HG03066 (cell line): Measurements from ENCODE around the gene CD53.

Experiments
- ATAC-seq: cut with Tn5 transposase; IDR thresholded peaks from one replicate; pipeline ENCODE4 v1.9.1; 2021; ENCODE audit warnings: low read depth; ENCODE audit not compliant: unreplicated experiment

Gene CD53

DNA sequence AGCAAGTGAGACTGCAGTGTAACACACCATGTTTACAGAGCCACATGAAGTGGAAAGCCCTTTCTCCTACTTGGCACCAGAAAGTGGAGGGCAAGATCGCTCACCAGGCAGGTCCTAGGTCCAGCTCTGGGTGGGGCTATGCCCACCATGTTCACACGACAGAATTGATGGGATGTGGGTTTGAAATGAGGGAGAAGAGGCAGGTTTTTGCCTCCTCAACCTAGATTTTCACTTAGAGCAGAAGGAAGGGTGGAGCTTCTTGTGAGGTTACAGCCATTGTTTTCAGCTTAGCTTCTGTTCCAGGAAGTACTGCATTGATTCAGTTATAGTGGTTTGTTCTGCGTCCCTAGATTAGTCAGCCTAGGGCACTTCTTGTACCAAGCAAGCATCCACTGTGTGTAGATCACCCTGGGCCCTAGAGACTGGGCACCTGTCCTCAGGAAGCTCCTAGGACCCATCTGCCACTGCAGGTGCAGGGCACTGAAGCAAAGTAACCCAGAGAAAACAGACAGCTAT lies 2.3 kb downstream of the CD53 start:
- no peak for ATAC-seq

DNA sequence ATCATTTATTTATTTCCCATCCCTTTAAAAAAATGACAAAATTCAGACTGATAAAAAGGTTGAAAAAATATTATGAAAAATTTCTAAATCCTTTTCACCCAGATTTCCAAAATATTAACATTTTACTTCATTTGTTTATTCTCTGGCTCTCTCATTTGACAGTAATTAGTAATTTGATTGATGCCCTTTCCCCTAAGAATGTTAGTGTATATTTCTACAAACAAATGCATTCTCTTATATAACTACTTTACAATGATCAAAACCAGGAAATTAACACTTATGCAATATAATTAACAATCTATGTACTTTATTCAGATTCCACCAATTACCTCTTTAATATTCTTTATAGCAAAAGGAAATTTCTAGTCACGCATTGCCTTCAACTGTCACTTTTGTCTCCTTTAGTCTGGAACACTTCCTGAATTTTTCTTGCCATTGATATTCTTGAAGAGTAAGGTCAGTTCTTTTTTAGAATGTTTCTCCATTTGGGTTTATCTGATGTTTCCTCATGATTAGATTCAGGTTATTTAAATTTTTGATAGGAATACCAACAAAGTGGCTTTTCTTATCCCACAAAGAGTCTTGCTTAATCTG lies 3.9 kb downstream of the CD53 start:
- ATAC-seq = no peak

GRCh38 chr1:110877364-110877763 lies 4.4 kb downstream of the CD53 start:
- no peak for ATAC-seq

GRCh38 chr1:110877776-110878175 lies 4.8 kb downstream of the CD53 start:
- no peak for ATAC-seq

DNA sequence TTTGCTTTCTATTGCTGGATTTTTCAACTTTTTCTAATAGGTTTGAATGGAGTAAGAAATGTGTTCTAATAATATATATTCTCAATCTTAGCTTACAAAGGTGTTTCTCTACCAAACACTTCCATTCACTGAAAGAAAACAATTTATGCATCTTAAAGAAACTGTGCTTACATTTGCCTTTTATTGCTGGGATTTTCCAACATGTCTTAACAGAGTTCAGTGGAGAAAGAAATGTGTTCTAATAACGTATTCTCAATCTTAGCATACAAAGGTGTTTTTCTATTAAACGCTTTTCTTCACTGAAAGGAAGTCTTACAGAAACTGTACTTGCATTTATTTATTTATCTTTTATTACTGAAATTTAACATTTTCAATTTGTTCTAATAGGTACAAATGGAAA lies 5.6 kb downstream of the CD53 start:
- no peak for ATAC-seq

GRCh38 chr1:110878993-110879392 lies 6.0 kb downstream of the CD53 start:
- ATAC-seq = no peak

DNA sequence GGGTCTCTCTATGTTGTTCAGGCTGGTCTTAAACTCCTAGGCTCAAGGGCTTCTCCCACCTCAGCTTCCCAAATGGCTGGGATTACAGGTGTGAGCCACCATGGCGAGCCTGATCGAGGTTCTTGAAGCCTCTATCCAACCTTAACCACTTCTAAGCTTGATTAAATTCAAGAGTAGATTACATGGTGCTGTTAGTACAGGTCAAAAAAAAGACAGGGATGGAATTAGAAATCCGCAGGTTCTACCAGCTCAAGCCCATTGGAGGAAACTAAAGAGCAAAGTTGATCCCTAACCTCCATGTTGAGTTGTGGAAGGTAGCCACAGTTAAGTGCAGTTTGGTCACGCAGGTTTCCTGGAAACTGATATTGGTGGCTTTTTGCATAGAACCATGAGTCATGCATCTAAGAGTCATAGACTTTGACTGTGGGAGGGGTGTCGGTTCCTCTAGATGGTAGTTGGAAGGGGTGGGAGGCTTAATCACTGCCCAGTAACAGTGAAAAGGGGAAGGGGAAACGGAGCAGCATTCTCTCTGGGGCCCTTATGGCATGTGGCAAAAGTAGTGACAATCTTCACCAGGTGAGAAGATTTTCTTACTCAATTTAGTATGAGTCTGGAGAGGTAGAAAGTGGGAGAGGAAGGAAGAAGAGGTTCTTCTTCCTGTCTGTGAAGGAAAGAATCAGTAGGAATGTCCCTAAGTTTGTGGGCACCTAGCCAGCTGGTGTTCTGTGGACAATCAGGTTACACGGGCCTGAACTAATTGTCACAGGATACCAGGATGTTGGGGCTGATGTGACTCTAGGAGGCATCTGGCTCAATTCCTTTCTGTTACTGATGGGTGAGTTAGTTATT lies 7.0 kb downstream of the CD53 start:
- peak; percentile 61 for ATAC-seq

DNA sequence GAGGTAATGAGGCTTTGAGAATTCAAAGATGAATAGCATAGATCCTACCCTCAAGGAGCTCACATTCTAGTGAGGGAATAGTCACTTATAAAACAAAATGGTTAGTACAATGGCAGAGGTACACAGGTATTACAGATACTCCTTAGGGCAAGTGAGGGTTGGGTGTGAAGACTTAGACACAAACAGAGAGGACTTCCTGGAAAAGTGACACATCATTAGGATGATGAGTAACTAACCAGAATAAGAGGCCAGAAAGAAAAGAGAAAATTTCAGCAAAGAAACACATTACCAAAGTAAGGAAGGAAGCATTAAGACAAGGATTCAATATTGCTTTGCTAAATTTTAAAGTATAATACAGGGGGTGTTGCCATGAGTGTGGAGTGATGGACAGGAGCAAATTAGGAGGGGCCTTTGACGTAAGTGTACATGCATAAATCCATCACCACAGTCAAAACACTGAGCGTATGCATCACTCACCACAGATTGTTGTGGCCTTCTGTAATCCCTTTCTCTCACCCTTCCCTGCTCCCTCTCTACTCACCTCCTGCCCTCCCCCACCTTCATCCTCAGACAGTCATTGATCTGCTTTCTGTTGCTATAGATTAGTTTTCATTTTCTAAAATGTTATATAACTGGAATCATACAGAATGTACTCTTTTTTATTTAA lies 7.9 kb downstream of the CD53 start:
- no peak for ATAC-seq

- no peak for ATAC-seq
Measured at GRCh38 chr1:110888049-110888448, 15.1 kb downstream of the CD53 start.

- ATAC-seq = no peak
Measured at GRCh38 chr1:110888641-110889040, 15.7 kb downstream of the CD53 start.

GRCh38 chr1:110890474-110891196 lies 17.7 kb downstream of the CD53 start:
- ATAC-seq = no peak

- ATAC-seq = no peak
Measured at GRCh38 chr1:110893908-110894490, 21.1 kb downstream of the CD53 start.

DNA sequence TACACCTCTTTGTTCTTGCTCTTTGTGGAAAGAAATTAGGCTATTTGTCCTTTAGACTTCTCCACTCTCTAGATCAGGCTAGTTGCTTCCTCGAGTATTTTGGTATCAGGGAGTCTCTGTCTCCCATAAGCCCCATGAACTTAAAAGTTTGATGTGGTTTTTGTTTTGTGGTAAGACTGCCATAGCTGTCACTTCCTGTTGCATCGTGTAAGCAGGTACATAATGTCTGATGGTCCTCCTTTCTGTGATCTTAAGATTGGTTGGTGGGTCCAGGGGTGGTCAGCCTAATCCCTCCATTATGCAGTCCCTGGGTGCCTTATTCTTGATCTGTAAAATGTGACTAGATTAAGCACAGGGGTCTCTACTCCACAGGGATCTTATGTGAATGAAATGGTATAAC lies 23.1 kb downstream of the CD53 start:
- no peak for ATAC-seq

GRCh38 chr1:110897681-110898080 lies 24.7 kb downstream of the CD53 start:
- no peak for ATAC-seq

DNA sequence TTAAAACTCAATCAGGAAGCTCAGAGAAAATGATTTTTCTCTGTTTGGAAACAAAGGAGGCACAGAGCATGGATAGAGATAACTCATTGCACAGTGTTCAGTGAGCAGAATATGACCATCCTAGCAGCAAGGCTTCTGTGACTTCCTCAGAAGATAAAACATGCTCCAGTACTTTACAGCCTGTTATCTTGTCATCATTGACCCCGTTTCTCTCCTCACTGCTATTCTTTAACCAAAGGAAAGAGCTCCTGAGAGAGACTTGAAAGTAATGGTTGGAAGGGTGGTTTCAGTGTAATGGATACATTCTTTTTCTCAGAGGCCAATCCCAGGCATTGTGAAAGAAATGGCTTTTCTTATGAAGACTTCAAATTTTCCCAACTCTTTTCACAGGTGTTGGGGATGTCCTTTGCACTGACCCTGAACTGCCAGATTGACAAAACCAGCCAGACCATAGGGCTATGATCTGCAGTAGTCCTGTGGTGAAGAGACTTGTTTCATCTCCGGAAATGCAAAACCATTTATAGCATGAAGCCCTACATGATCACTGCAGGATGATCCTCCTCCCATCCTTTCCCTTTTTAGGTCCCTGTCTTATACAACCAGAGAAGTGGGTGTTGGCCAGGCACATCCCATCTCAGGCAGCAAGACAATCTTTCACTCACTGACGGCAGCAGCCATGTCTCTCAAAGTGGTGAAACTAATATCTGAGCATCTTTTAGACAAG lies 25.9 kb downstream of the CD53 start:
- no peak for ATAC-seq

GRCh38 chr1:110899458-110899843 lies 26.5 kb downstream of the CD53 start:
- no peak for ATAC-seq

DNA sequence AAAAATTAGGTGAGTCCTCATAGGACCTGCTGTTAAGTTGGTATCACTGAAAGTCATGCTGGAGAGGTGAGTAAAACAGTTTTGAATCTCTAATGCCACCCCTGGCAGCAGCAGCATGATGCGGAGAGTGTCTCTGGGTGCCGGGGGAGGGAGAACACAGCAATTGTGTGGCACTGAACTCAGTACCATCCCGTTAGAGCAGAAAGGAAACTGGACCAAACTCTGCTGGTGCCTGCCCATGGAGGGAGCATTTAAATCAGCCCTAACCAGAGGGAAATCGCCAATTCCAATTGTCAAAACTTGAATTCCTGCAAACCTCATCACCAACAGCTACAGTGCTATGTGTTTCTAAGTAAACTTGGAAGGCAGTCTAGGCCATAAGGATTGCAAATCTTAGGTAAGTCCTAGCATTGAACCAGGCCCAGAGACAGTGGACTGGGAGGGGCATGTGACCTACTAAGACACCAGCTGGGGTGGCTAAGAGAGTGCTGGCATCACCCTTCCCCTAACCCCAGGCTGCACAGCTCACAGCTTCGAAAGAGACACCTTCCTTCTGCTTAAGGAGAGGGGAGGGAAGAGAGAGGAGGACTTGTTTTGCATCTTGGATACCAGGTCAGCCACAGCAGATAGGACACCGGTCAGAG lies 30.0 kb downstream of the CD53 start:
- no peak for ATAC-seq

DNA sequence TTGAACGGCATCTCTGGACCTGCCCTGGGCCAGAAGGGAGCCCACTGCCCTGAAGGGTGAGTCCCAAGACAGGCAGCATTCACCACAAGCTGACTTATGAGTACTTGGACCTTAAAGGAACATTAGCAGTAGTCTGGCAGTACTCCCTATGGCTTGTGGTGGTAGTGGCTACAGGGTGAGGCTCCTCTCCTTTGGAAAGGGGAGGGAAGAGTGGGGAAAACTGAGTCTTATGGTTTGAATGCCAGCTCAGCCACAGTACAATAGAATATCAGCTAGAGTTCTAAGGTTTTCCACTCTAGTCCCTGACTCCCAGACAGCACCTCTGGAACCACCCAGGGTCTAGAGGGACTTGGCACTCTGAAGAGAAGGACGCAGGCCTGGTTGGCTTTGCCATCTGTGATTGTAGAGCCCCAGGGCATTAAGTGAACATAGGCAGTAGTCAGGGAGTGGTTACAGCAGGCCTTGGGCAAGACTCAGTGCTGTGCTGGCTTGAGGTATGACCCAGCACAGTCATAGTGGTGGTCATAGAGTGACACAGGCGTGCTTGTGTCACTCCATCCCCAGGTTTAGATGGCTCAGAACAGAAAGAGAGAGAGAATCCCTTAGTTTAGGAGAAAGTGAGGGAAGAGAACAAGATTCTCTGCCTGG lies 31.0 kb downstream of the CD53 start:
- no peak for ATAC-seq

DNA sequence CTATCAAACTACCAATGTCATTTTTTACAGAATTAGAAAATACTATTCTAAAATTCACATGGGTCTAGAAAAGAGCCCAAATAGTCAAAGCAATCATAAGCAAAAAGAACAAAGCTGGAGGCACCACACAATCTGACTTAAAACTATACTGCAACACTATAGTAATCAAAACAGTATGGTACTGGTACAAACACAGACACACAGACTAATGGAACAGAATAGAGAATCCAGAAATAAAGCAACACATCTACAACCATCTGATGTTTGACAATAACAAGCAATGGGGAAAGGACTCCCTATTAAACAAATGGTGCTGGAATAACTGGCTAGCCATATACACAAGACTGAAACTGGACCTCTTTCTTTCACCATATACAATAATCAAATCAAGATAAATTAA lies 39.8 kb downstream of the CD53 start:
- ATAC-seq = no peak
